NCI-H2196 (cell line): ENCODE data around the gene RTP3.
"Not testable (repeated sequence)": the region's sequence is repeated elsewhere in the genome, so short reads cannot be mapped to it uniquely, and the experiment has no call there.

Source experiments
- DNase-seq: peaks from one replicate; lab custom pipeline; 2025; ENCODE audit not compliant: unreplicated experiment; lab: John Stamatoyannopoulos, UW

The RTP3 gene

DNA sequence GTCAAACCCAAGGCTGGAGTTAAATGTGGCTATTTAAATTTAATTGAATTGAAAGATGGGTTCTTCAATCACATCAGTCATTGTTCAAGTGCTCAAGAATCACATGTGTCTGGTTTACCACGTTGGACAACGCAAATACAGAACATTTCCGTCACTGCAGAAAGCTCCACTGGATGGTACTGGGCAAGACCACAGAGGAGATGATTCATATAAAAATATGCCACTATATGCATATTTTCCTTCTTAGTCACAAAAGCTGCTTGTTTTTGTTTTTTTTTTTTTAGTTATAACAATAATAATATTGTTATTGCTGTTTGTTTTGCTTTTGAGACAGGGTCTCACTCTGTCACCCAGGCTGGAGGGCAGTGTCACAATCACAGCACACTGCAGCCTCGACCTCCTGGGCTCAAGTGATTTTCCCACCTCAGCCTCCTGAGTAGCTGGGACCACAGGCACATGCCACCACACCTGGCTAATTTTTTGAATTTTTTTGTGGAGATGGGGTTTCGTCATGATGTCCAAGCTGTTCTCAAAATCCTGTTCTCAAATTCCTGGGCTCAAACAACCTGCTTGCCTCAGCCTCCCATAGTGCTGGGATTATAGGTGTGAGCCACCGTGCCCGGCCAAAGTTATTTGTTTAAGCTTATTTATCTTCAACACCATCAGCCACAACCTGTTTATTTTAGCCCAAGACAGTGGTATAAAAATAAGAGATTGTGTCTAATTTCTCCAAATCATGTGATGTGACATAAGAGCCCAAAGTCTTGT is 19.4 kb downstream of the RTP3 start:
- DNase-seq: no peak

- no peak for DNase-seq
Measured at GRCh38 chr3:46517784-46518181, 20.0 kb downstream of the RTP3 start.

DNA sequence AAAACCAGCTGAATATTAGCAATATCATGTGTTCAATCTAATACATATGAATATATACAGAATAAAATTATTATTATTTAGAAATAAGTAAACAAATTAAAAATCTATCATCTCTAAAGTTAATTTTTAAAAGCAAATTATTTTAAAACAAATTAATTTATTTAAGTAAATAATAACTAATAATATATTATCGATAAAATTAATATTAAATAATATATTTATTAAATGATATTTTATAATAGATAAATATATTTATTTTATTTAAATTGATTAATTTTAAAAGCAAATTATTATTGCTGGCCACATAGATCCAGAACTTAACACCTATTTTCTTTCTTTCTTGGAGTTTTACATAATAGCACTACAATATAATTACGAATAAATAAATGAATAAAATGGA is 22.2 kb downstream of the RTP3 start:
- DNase-seq: no peak

DNA sequence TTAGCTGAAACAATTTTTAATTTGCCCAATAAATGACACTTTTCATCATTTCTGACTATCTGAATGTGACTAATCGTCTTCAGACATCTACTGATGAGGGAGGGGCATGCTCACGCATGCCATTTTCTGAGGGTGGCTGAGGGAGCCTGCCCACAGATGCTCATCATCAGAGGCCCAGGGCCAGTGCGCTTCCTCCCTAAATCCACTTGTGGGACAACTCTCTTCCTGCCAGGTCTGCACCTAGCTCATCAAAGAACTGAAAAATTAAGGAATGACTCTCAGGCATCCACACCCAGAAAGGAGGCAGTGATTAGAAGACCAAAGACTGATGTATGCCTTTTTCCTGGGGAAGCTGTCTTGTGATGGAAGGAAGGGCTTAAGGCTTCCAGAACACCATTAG is 22.8 kb downstream of the RTP3 start:
- no peak for DNase-seq

GRCh38 chr3:46521096-46521495 is 23.3 kb downstream of the RTP3 start:
- no peak for DNase-seq

GRCh38 chr3:46522201-46522600 is 24.4 kb downstream of the RTP3 start:
- DNase-seq: not testable (repeated sequence)

- DNase-seq: no peak
Measured at GRCh38 chr3:46523556-46523955, 25.8 kb downstream of the RTP3 start.

DNA sequence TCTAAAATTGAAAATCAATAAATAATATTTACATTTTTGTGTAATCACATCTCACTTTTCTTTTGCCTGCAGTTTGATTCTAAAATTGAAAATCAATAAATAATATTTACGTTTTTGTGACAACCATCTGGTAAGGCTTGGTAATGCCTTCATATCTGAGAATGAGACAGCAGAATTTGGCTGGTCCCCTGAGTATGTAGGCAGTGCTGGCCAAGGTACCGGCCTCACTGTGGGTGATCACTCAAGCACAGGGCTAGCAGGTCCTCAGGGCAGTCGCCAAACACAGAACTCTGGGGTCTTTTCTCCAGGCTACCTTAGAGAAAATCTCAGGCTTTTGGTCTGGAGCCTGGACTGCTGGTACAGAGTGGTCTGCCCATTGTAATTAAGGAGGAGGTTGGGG is 26.2 kb downstream of the RTP3 start:
- no peak for DNase-seq

DNA sequence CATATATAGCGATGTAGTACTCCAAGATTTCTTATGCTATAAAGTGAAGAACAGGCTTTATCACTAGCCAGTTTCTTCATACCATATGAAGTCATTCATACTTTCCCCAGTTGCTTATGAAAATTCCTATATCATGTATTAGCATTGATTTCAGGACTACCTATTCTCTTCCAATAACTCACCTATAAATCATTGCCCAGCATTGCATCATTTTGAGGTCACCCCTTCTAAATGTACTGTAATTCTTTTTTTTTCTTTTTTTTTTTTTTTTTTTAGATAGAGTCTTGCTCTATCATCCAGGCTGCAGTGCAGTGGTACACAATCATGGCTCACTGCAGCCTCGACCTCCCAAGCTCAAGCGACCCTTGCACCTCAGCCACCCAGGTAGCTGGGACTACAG is 27.1 kb downstream of the RTP3 start:
- no peak for DNase-seq

GRCh38 chr3:46527239-46527638 is 29.5 kb downstream of the RTP3 start:
- DNase-seq: no peak

DNA sequence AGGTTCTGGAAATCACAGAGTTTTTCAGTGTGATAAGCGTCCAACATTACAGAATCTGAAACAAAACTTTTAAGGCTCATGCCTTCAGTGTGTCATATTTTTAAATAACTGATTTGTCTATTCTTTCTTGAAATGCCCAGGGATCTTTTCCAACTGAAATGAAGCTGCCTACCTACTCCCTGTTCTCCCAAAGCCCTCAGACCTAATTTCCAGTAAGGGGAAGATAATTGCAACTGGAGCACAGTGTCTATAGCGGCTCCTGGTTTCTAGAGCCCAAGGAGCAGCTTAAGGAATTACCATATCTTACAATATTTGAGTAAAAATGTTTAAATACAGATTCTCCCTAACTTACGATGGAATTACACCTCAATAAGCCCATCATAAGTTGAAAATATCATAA is 35.3 kb downstream of the RTP3 start:
- DNase-seq: no peak

DNA sequence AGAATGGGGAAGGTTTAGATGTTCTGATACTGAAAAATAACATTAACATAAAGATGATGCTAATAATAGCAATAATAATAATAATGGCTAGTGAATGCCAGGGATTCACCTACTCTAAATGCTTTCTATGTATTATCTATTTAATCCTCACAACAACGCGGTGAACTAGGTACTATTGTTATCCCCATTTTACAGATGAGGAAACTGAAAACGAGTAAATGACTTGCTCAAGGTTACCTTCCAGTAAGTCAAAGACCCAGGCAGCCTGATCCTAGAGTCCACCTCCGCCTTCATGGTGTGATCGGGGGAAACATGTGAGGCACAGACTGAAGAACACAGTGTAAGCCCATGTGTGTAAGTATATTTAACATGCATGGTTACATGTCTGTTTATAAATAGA is 38.0 kb downstream of the RTP3 start:
- no peak for DNase-seq

GRCh38 chr3:46536758-46537157 is 39.0 kb downstream of the RTP3 start:
- DNase-seq: no peak

GRCh38 chr3:46537316-46537715 is 39.5 kb downstream of the RTP3 start:
- DNase-seq: no peak

GRCh38 chr3:46537779-46538178 is 40.0 kb downstream of the RTP3 start:
- DNase-seq: no peak

DNA sequence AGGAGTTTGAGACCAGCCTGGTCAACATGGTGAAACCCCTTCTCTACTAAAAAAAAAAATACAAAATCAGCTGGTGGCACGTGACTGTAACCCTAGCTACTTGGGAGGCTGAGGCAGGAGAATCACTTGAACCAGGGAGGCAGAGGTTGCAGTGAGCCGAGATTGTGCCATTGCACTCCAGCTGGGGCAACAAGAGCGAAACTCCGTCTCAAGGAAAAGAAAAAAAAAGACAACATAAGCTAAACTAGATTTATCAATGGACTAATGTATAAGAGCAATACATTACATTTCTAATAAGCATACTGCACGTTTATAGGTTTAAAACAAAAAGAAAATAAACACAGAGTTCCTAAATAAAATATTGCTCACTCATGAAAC is 40.6 kb downstream of the RTP3 start:
- DNase-seq: not testable (repeated sequence)

- no peak for DNase-seq
Measured at GRCh38 chr3:46538803-46539442, 41.1 kb downstream of the RTP3 start.

GRCh38 chr3:46539443-46540005 is 41.7 kb downstream of the RTP3 start:
- no peak for DNase-seq

- no peak for DNase-seq
Measured at GRCh38 chr3:46540550-46540949, 42.8 kb downstream of the RTP3 start.

DNA sequence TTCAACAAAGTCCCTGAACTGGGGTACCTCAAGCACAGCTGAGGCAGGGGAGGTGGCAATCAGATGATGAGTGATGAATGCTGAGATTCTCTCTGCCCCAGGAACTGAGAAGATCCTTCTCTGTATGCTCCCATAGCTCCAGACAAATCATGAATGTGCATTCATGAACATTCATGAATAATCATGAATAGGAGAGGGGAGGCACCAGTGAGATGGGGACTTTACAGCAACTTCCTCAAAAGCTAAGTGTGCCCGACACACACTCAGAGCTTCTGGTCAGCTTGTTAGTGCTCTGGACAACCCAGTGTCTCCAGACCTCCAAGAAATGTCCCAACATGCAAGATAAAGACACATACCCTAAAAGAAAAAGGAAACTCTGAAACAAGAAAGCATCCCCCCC is 44.1 kb downstream of the RTP3 start:
- no peak for DNase-seq

DNA sequence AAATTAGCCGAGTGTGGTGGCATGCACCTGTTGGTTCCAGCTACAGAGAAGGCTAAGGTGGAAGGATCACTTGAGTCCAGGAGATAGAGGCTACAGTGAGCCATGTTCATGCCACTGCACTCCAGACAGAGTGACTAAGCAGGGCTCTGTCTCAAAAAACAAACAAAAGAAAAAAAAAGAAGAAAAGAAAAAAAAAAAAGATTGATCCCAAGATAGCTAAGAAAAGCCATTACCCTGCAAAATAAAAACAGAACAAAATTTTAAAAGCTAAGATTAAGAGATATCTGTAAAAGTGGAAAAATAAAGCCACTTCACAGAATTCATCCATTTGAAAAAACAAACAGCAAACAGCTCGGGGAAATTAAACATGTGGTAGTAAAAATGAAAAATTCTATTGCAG is 44.6 kb downstream of the RTP3 start:
- no peak for DNase-seq

GRCh38 chr3:46542801-46543201 is 45.0 kb downstream of the RTP3 start:
- no peak for DNase-seq
